Thoracic aorta (tissue), 2 donors: ENCODE results near the gene TNFRSF1A. TPM values are rescaled to one million over a fixed set of nuclear protein-coding genes. Genes with fewer than 3 reads are reported as not detected.

ENCODE experiments used
- ATAC-seq: fragments of 150-250 bp; one replicate; pipeline ENCODE4 v1.8.0; 2017; ENCODE audit warnings: low read depth; ENCODE audit not compliant: insufficient number of reproducible peaks, low FRiP score
- DNase-seq: peaks from one replicate; pipeline ENCODE4 v3.0.0-alpha.2; 2020; ENCODE audit warnings: low spot score
- H3K27ac ChIP-seq, 2 donors: fragments of 200-600 bp; sonication (generic); 1 replicate in 1 of 2; 2 replicates in 1 of 2; pipeline ENCODE4 v1.5.1; 2016; ENCODE audit warnings: mild to moderate bottlenecking in 2 of 2, moderate library complexity in 2 of 2
- H3K27me3 ChIP-seq: fragments of 200-600 bp; sonication (generic); replicated peaks from 2 replicates; pipeline ENCODE4 v1.6.0; 2016; ENCODE audit warnings: mild to moderate bottlenecking; ENCODE audit not compliant: insufficient read depth
- H3K36me3 ChIP-seq: fragments of 200-600 bp; sonication (generic); one replicate; pipeline ENCODE4 v1.5.1; 2016
- H3K4me1 ChIP-seq, 2 donors: fragments of 200-600 bp; sonication (generic); 1 replicate in 1 of 2; 2 replicates in 1 of 2; pipeline versions ENCODE4 v1.5.1 to v1.6.0; 2016; ENCODE audit warnings: low read depth in 2 of 2, mild to moderate bottlenecking in 1 of 2; ENCODE audit not compliant: control insufficient read depth in 1 of 2
- H3K4me3 ChIP-seq: fragments of 200-600 bp; sonication (generic); 2 replicates; pipeline ENCODE4 v1.5.1; 2016; ENCODE audit warnings: mild to moderate bottlenecking
- H3K9me3 ChIP-seq: fragments of 200-600 bp; sonication (generic); 2 replicates; pipeline ENCODE4 v1.5.1; 2016
- total RNA-seq, 2 donors: library from RNA; depleted of rRNA; stranded (reverse); fragments of >200 nt; gene quantifications; one replicate each; pipeline versions ENCODE4 v1.1.0 to v1.2.3, GENCODE V29; 2016
- TF ChIP-seq, protein P1 (sequence below): fragments of 200-600 bp; sonication (generic); IDR thresholded peaks from one replicate; pipeline ENCODE4 v1.5.1; 2019; ENCODE audit warnings: antibody characterized with exemption

Gene TNFRSF1A
- total RNA-seq, 2 donors from 2014 or later, result 311 to 384 TPM

GRCh38 chr12:6334940-6335450, 6.9 kb downstream of the TNFRSF1A start:
- Histone ChIP-seq H3K27me3 (no peaks in the 10 kb centered on the region), H3K4me3 (peak overlapping the region; percentile 89), H3K27ac (peak overlapping the region; percentile 98 to 99), H3K4me1 (peaks cover 37 to 81% of the 10 kb centered on the region in 2 donors), H3K36me3 (peaks cover 40% of the 10 kb centered on the region), H3K9me3 (no peaks in the 10 kb centered on the region)
- no peak for DNase-seq
- TF ChIP-seq, protein P1, sequence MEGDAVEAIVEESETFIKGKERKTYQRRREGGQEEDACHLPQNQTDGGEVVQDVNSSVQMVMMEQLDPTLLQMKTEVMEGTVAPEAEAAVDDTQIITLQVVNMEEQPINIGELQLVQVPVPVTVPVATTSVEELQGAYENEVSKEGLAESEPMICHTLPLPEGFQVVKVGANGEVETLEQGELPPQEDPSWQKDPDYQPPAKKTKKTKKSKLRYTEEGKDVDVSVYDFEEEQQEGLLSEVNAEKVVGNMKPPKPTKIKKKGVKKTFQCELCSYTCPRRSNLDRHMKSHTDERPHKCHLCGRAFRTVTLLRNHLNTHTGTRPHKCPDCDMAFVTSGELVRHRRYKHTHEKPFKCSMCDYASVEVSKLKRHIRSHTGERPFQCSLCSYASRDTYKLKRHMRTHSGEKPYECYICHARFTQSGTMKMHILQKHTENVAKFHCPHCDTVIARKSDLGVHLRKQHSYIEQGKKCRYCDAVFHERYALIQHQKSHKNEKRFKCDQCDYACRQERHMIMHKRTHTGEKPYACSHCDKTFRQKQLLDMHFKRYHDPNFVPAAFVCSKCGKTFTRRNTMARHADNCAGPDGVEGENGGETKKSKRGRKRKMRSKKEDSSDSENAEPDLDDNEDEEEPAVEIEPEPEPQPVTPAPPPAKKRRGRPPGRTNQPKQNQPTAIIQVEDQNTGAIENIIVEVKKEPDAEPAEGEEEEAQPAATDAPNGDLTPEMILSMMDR, result no peak
- no peak for ATAC-seq

DNA sequence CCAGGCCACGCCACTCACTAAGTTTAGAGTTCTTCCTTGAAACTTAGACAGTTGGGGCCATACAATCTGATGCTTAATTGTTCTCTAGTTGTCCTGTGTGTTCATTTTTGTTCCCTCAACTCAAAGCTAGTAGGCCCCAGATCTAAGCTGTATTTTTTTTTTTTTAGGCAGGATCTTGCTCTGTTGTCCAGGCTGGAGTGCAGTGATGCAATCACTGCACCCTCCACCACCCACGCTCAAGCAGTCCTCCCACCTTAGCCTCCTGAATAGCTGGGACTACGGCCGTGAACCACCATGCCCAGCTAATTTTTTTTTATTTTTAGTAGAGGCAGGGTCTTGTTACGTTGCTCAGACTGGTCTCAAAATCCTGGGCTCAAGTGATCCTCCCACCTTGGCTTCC, 7.5 kb downstream of the TNFRSF1A start:
- TF ChIP-seq, protein P1, result no peak
- no peaks in the 10 kb centered on the region for H3K27me3 ChIP-seq
- H3K4me3 ChIP-seq, result peak overlapping the region; percentile 89
- ATAC-seq (no peak), DNase-seq (no peak)
- H3K4me1 ChIP-seq, result peaks cover 37 to 84% of the 10 kb centered on the region in 2 donors
- H3K27ac ChIP-seq, result peak overlapping the region; percentile 98 to 99
- H3K36me3 ChIP-seq, result peaks cover 47% of the 10 kb centered on the region
- H3K9me3 ChIP-seq, result no peaks in the 10 kb centered on the region

- Histone ChIP-seq H3K27me3 (no peaks in the 10 kb centered on the region), H3K9me3 (no peaks in the 10 kb centered on the region), H3K27ac (peak overlapping the region; percentile 98 to 99), H3K4me1 (peaks cover 35 to 82% of the 10 kb centered on the region in 2 donors), H3K36me3 (peaks cover 54% of the 10 kb centered on the region), H3K4me3 (no peak overlapping the region)
- DNase-seq, result no peak
- TF ChIP-seq, protein P1, result no peak
- ATAC-seq, result no peak
These were observed 8.3 kb downstream of the TNFRSF1A start for GRCh38 chr12:6333566-6333965.

DNA sequence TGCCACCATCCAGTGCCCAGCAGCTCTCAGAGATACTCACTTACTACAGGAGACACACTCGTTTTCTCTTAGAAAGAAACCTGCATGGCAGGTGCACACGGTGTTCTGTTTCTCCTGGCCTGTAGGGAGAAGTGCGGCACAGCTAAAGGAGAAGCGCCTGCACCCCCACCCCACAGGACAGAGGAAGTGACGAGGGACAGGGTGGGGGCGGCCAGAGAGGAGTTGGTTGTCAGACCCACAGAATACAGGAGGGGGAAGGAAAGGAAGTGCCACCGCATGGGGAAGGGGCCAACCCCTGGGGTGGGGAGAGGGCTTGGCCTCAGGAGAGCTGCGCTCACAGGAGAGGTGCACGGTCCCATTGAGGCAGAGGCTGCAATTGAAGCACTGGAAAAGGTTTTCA, 8.8 kb downstream of the TNFRSF1A start:
- Histone ChIP-seq H3K4me1 (peaks cover 30 to 82% of the 10 kb centered on the region in 2 donors), H3K9me3 (no peaks in the 10 kb centered on the region), H3K4me3 (no peak overlapping the region), H3K36me3 (peaks cover 59% of the 10 kb centered on the region), H3K27ac (peak overlapping the region; percentile 15 to 98), H3K27me3 (no peaks in the 10 kb centered on the region)
- no peak for ATAC-seq
- TF ChIP-seq, protein P1, result no peak
- DNase-seq, result no peak

DNA sequence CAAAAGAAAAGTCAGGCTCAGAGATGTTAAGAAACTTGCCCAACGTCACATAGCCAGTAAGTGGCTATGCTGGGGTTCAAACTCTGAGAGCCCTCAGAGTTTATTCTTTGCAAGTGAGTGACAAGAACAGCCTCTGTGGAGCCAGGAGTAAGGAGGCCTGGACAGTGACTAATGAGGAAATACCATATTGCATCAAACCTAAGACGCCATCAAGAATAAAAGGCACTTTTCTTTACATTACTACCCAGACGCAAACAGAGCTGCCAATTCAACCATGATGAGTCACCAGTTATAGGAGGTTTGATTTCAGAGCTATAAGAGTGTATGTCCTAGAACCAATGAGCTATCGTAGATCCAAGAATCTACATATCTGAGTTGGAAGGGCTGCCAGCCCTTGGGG, 9.4 kb downstream of the TNFRSF1A start:
- DNase-seq, result no peak
- Histone ChIP-seq H3K4me1 (peaks cover 26 to 80% of the 10 kb centered on the region in 2 donors), H3K4me3 (no peak overlapping the region), H3K9me3 (no peaks in the 10 kb centered on the region), H3K27ac (peak overlapping the region; percentile 15 to 98), H3K36me3 (peaks cover 59% of the 10 kb centered on the region), H3K27me3 (no peaks in the 10 kb centered on the region)
- ATAC-seq, result no peak
- TF ChIP-seq, protein P1, result no peak
